ACC112 (cell line): Measurements from ENCODE around the gene MPPED1.

ENCODE experiments used
- H2AFZ ChIP-seq: fragments of 200-600 bp; sonication (generic); one replicate; pipeline ENCODE4 v1.6.0; 2017; ENCODE audit warnings: antibody characterized with exemption, low read length; ENCODE audit not compliant: unreplicated experiment
- H3K27ac ChIP-seq: fragments of 200-600 bp; sonication (generic); 2 replicates; pipeline ENCODE4 v1.5.1; 2014; ENCODE audit warnings: low read depth, mild to moderate bottlenecking, antibody characterized with exemption, low read length, moderate library complexity
- H3K27me3 ChIP-seq: fragments of 200-600 bp; sonication (generic); 2 replicates; pipeline ENCODE4 v1.6.1; 2014; ENCODE audit warnings: mild to moderate bottlenecking, antibody characterized with exemption, low read length, moderate library complexity, mixed read lengths; ENCODE audit not compliant: insufficient read depth
- H3K36me3 ChIP-seq: fragments of 200-600 bp; sonication (generic); 2 replicates; pipeline ENCODE4 v1.6.1; 2016; ENCODE audit warnings: mild to moderate bottlenecking, antibody characterized with exemption, low read length, moderate library complexity, mixed read lengths; ENCODE audit not compliant: insufficient read depth
- H3K4me1 ChIP-seq: fragments of 200-600 bp; sonication (generic); one replicate; pipeline ENCODE4 v1.6.1; 2016; ENCODE audit warnings: low read length, mixed read lengths; ENCODE audit not compliant: insufficient read depth, unreplicated experiment, control insufficient read depth
- H3K4me3 ChIP-seq: fragments of 200-600 bp; sonication (generic); 2 replicates; pipeline ENCODE4 v1.5.1; 2014; ENCODE audit warnings: mild to moderate bottlenecking, low read depth, low read length
- H3K79me2 ChIP-seq: fragments of 200-600 bp; sonication (generic); one replicate; pipeline ENCODE4 v1.6.0; 2016; ENCODE audit warnings: low read length; ENCODE audit not compliant: control insufficient read depth, unreplicated experiment, insufficient read depth

Gene MPPED1

DNA sequence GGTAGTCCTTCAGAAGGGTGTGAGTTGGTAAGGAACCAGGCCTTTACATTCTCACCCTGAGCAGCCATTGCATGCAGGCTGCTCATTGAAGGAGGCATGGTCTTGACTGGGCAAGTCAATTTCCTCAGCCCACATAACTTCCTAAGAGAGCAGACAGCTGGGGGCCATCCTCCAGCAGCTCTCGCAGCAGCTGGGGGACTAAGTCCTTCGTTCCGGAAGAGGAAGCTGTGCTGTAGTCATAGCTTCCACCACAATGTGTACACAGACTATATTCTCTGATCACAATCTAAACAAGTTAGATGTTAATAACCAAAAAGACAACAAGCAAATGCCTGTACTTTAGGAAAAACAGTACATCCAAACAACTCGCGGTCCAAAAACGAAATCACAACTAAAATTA lies 30.1 kb upstream of the MPPED1 start:
- Histone ChIP-seq H3K4me1 (no peaks in the 10 kb centered on the region), H3K79me2 (no peaks in the 10 kb centered on the region), H3K4me3 (no peak overlapping the region), H2AFZ (no peak overlapping the region), H3K36me3 (no peaks in the 10 kb centered on the region), H3K27ac (no peak overlapping the region), H3K27me3 (peaks cover 62% of the 10 kb centered on the region)

DNA sequence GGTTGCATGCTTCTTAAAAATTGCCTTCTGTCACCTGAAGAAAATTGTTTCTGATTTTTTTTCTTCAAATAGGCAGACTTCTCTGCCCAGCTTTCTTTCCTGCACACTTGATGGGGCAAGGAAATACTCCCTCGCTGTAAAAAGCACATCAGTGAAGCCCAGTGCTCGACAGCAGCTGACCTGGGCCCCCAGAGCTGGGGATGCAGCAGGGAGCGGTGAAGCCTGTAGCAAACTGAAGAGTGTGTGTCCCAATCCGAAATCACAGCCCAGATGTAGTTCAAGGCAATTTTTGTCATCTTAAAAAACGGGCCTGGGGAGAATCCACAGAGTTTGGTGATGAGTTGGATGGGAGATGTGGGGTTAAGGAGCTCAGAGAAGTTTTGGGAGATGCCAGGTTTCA lies 27.0 kb upstream of the MPPED1 start:
- Histone ChIP-seq H3K4me1 (no peaks in the 10 kb centered on the region), H3K27me3 (peaks cover 38% of the 10 kb centered on the region), H3K36me3 (no peaks in the 10 kb centered on the region), H3K4me3 (no peak overlapping the region), H2AFZ (no peak overlapping the region), H3K79me2 (no peaks in the 10 kb centered on the region), H3K27ac (no peak overlapping the region)

DNA sequence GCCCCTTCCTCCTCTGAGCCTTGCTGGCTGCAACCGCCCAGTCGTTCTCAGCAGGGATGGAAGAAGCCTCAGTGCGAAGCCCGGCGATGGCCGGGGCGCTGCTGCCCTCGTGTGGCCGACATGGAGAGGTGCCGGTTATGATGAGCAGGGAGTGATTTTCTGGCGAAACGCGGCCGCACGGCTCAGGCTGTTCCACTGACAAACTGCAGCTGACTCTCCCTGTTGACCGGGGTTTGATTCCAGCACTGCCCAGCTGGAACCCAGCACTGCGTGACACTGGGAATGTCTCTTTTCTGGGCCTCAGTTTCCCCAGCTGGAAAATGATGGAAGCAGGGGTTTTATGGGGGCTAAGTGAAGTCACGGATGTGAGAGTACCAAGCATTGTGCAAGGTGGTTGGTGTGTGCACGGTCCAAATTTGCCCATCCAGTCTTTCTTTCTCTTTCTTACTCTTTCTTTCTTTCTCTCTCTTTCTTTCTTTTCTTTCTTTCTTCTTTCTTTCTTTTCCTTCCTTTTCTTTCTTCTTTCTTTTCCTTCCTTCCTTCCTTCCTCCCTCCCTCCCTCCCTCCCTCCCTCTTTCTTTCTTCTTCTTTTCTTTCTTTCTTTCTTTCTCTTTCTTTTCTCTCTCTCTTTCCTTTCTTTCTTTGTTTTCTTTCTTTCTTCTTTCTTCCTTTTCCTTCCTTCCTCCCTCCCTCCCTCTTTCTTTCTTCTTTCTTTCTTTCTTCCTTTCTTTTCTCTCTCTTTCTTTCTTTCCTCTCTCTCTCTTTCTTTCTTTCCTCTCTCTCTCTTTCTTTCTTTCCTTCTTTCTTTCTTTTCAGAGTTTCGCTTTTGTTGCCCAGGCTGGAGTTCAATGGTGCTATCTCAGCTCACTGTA lies 25.8 kb upstream of the MPPED1 start:
- Histone ChIP-seq H2AFZ (no peak overlapping the region), H3K4me3 (no peak overlapping the region), H3K36me3 (no peaks in the 10 kb centered on the region), H3K79me2 (no peaks in the 10 kb centered on the region), H3K27me3 (peaks cover 27% of the 10 kb centered on the region), H3K27ac (no peak overlapping the region), H3K4me1 (no peaks in the 10 kb centered on the region)

DNA sequence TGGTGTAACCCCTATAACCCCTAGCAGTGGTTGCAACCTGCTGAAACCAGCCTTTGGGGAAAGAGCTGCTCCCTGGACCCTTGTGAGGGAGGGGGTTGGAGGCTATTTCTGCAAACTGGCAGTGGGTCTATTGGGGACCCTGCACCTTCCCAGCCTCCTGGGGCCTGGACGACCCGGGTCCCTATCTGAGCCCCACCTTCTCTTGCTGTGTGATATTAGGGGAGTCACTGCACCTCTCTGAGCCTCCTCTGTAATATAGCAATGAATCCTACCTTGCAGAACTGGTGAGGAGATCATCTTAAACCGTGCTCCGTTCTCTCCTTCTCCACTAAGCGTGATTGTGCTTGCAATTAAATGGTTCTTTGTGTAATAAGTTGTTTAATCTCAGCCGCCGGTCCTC lies 24.0 kb upstream of the MPPED1 start:
- Histone ChIP-seq H3K4me3 (no peak overlapping the region), H3K36me3 (no peaks in the 10 kb centered on the region), H2AFZ (no peak overlapping the region), H3K4me1 (no peaks in the 10 kb centered on the region), H3K79me2 (no peaks in the 10 kb centered on the region), H3K27ac (no peak overlapping the region), H3K27me3 (peaks cover 13% of the 10 kb centered on the region; the same call in 1 of the 2 replicates)

DNA sequence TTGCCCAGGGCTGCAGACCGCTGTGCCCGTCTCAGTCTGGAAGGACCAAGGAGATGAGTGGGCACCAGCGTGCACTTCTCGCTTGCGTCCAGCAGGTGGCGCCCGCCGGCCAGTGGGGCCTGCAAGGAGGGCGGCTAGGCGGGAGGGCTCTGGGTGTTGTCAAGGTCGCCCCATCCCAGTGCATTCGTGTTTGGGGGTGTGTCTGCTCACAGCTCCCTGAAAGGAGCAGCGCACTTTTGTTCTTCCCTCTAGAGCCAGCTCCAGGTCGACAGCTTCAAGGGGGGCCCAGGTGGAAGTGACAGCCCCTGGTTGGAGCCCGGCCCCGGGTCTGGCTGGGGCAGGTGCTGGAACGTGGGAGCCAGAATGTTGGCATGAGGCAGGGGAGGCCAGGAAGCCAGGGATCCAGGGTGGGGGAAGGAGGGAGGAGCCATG lies 23.4 kb upstream of the MPPED1 start:
- H3K27me3 ChIP-seq, result peaks cover 12% of the 10 kb centered on the region; the same call in 1 of the 2 replicates
- H3K79me2 ChIP-seq, result no peaks in the 10 kb centered on the region
- no peaks in the 10 kb centered on the region for H3K36me3 ChIP-seq
- H2AFZ ChIP-seq, result no peak overlapping the region
- H3K4me1 ChIP-seq, result no peaks in the 10 kb centered on the region
- no peak overlapping the region for H3K27ac ChIP-seq
- no peak overlapping the region for H3K4me3 ChIP-seq

DNA sequence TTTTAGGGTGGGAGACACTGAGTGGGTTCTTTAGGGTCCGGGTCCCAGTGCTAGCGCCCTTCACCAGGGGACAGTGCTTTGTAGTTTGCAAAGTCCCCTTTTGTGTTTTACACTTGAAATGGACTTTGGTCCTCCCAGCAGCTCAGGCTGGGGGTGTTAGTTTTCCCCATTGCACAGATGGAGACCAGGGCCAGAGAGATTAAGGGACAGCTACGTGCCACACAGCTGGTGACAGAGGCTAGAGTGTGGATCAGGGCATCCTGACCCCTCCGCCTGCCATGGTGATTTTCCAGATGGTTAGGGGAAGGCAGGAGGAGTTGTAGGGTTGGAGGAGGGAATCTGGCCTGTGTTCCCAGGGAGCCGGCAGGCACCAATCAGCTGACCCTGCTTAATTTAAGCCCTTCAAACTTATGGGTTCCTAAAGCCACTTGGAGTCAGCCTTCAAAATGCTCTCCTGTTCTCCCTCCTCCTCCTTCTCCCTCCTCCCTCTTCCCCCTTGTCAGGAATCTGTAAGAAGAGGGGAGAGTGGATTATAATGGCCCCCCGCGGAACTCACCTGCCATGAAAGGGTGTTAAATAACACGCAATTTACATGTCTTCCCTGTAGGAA lies 22.5 kb upstream of the MPPED1 start:
- H3K4me1 ChIP-seq, result no peaks in the 10 kb centered on the region
- H3K4me3 ChIP-seq, result no peak overlapping the region
- peaks cover 9% of the 10 kb centered on the region; the same call in 1 of the 2 replicates for H3K27me3 ChIP-seq
- H3K27ac ChIP-seq, result no peak overlapping the region
- H3K36me3 ChIP-seq, result no peaks in the 10 kb centered on the region
- H3K79me2 ChIP-seq, result no peaks in the 10 kb centered on the region
- H2AFZ ChIP-seq, result no peak overlapping the region

DNA sequence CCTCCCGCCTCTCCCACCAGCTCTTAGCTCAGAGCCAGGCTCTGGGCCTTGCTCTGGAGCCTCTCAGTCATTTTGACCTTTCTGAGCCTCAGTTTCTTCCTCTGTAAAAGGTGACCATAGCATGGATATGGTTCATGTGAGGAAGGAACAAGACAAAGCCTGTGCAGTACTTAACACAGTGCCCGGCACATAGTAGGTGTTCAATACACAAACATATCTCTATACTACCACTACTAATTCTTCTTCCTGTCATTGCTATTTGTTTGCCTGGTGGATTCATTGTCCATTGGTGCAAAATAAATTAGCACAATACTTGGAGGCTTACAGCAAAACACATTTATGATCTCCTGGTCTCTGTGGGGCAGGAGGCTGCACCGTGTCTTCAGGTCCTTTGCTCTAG lies 21.6 kb upstream of the MPPED1 start:
- Histone ChIP-seq H3K4me1 (no peaks in the 10 kb centered on the region), H3K4me3 (no peak overlapping the region), H3K79me2 (no peaks in the 10 kb centered on the region), H3K27me3 (peaks cover 4% of the 10 kb centered on the region; the same call in 1 of the 2 replicates), H3K27ac (no peak overlapping the region), H2AFZ (no peak overlapping the region), H3K36me3 (no peaks in the 10 kb centered on the region)

DNA sequence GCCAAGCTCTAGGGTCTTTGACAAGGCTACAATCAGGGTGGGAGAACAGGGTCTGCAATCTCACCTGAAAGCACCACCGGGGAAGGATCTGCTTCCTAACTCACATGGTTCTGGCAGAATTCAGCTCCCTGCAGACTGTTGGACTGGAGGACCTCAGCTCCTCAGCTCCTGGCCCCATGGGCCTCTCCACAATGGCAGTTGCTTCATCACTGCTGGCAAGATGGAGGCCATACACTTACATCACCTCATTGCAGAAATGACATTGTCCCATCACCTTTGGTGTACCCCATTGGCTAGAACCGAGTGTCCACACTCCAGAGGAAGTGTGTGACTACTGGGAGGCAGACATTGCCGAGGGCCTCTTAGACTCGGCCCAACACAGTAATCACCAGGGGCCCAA lies 20.9 kb upstream of the MPPED1 start:
- Histone ChIP-seq H3K36me3 (no peaks in the 10 kb centered on the region), H3K79me2 (no peaks in the 10 kb centered on the region)

DNA sequence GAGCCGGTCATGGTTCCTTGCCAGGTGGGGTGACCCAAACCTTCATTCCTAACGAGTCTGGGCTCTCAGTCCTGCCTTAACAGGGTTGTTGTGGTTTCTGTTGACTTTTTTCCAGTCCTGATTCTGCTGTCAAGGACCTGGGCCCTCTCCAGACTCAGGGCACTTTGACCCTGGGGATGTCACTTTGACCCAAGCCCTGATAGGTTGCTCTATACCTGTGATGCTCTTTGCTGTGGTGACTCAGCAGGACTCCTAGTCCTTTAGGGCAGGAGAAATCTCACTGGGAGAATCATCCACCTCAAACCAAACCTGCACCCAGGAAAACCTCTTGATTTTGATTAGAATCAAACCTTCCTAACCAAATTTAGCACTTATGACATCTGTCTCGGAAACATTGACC lies 20.5 kb upstream of the MPPED1 start:
- Histone ChIP-seq H3K4me3 (no peak overlapping the region), H2AFZ (no peak overlapping the region), H3K27ac (no peak overlapping the region), H3K36me3 (no peaks in the 10 kb centered on the region), H3K79me2 (no peaks in the 10 kb centered on the region), H3K27me3 (no peaks in the 10 kb centered on the region), H3K4me1 (no peaks in the 10 kb centered on the region)

More for the DNA sequence above, 20.9 kb upstream of the MPPED1 start:
- no peak overlapping the region for H2AFZ ChIP-seq
- H3K27me3 ChIP-seq, result no peaks in the 10 kb centered on the region
- H3K4me3 ChIP-seq, result no peak overlapping the region
- H3K4me1 ChIP-seq, result no peaks in the 10 kb centered on the region
- H3K27ac ChIP-seq, result no peak overlapping the region

DNA sequence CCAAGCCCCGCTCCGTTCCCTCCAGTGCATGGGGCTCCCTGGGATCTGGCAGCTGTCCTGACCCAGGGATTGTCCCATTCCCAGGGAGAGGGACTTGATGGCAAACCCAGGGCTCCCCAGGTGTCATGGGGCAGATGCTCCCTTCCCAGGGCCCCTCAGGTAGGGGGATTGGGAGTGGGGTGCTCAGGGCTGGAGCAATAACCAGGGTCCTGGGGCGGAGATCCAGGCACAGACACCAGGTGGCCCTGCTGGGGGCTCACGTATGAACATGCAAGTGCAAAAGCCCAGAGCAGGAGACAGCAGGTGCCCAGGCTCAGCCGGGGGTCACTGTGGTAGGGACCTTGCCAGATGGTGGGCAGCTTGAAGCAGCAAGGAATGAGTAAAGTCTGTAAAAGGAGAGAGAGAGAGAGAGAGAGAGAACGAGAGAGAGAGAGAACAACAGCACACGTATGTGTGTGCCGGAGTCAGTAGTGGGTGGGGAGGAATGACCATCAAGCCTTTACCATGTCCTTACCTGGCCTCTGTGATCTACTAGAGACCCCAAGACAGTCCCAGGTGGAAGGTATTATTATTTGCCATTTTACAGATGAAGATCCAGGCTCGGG lies 19.3 kb upstream of the MPPED1 start:
- Histone ChIP-seq H3K4me1 (no peaks in the 10 kb centered on the region), H3K27ac (no peak overlapping the region), H3K4me3 (no peak overlapping the region), H2AFZ (no peak overlapping the region), H3K79me2 (no peaks in the 10 kb centered on the region), H3K27me3 (no peaks in the 10 kb centered on the region), H3K36me3 (no peaks in the 10 kb centered on the region)
